Stimulated activated CD4-positive, alpha-beta T cell treated with anti-CD3 and anti-CD28 coated beads, Interleukin-15, amount 100 ng/mL, for 24 hours (primary cell): ENCODE results near the gene CIART.
"Not testable (repeated sequence)": the region's sequence is repeated elsewhere in the genome, so short reads cannot be mapped to it uniquely, and the experiment has no call there.

ENCODE experiments used
- DNase-seq: peaks from one replicate; pipeline ENCODE4 v3.0.0-alpha.2; 2020

Gene CIART

DNA sequence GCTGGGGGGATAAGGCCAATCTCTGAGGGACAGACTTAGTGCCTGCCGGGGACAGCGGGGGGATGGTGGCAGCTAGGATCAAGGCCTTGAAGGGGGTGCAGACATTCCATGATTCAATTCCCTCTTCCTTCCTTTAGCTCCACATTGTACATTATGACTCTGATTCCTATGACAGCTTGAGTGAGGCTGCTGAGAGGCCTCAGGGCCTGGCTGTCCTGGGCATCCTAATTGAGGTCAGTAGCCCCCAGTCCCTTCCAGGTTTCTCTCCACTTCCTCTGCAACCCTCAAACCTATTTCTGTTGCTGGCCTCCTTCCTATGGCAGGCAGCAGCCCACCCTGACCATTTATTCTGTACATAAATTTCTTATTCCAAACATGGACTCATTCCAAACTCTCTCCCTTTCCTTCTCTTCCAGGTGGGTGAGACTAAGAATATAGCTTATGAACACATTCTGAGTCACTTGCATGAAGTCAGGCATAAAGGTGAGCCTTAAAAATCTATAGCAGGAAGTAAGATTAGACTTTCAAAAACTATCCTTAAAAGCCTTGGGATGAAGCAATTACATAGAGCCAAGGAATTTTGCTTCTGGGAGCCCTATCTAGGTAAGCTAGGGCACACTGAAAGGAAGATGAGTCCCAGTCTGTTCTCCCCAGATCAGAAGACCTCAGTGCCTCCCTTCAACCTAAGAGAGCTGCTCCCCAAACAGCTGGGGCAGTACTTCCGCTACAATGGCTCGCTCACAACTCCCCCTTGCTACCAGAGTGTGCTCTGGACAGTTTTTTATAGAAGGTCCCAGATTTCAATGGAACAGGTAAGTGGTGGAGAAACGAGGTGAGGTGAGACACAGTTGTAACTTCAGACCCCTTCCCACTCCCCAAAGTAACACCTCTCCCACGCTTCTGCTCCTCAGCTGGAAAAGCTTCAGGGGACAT, 19.7 kb upstream of the CIART start:
- DNase-seq: no peak

- no peak for DNase-seq
Observed at GRCh38 chr1:150263549-150263948, 18.8 kb upstream of the CIART start.

GRCh38 chr1:150267896-150268295, 14.5 kb upstream of the CIART start:
- DNase-seq: no peak

DNA sequence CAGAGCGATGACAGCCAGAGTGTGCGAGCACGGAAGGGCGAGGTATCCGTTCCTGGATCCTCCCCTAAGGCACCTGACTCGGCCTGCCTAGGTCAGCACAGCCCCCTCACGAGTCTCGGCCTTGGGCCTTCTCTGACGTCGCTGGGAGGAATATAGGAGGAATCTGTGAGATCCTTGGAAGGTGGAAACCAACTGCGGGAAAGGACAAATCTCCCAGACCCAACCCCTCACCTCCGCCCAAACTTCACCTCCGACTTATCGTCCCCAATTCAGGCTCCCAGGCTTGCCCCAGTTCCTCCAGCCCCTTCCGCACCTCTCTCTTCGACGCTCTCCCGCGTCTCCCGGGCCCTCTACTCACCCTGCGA, 14.0 kb upstream of the CIART start:
- peak; percentile 45 for DNase-seq

DNA sequence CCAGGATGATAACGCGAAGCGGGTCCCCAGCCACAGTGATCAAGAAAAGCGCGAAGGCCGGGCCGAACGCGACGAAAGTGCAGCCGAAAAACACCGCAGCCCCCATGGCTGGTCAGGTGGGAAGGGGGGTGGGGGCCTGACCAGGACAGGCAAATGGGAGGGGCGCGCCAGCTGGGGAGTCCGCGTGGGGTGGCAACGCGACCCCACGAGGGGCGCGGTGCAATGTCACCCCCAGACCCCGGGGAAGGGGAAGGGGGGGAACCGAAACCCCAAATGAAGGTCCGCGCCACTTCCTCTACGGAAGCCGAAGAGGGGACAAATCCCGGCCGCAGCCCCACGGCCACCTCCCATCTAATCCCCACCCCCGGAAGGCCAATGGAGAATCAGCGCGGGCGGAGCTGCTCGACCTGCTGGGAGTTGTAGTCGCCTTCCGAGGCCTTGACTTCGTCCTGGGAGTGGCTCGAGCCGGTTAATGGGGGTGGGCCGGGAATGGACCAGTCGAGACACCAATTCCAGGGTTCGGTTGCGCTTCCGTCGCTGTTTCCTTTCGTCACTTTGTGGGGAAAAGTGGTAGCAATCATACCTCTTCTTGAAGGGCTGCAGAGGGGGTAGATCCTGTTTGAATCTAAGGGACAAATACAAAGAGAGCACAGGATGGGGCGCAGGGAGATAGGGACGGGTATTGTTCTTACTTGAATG, 13.5 kb upstream of the CIART start, which contains the start of gene APH1A:
Gene APH1A, minus strand, starts transcription at position 312 of the 699 bp plus-strand sequence. Its CDS starts 206 bp downstream, at position 106.
- peak; percentile 97 for DNase-seq

DNA sequence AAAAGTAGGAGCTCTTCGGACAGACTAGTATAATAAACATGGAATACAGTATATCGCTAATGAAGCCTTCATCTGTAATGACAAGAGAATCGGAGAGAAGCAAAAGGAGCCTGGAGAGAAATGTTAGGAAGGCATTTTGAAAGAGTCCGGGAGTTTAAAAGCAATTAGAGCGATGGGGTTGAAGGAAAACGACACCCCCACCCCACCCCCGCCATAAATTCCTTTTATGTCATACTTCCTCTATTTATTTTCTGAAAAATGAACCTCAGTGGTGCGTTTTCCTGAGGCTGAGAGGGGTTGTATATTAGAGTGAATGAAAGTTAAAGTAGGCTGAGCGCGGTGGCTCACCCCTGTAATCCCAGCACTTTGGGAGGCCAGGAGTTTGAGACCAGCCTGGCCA, 12.9 kb upstream of the CIART start:
- DNase-seq: no peak

DNA sequence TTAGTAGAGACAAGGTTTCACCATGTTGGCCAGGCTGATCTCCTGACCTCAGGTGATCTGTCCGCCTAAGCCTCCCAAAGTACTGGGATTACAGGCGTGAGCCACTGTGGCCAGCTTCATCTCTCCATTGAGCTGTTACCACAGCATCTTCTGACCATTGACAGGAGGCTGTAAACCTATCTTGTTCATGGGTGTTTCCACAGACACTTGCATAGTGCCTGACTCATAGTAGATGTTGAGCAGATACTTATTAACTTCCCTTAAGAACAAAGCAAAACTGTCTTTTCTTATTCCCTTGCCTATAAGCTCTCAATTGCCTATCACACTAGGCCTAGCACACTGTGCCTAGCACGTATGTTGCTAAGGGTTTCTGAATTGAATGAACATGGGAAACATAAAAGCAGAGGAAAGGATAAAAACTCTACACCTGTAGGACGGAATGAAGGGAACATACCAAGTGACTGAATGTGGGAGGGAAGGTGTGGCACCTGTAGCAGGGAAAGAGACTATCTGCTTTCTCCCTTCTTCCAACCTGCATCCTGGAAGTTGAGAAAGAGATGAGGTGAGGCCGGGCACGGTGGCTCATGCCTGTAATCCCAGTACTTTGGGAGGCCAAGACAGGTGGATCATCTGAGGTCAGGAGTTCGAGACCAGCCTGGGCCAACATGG, 10.9 kb upstream of the CIART start:
- no peak for DNase-seq

GRCh38 chr1:150273311-150273710, 9.0 kb upstream of the CIART start:
- DNase-seq: no peak

GRCh38 chr1:150280138-150280707, 2.1 kb upstream of the CIART start:
- no peak for DNase-seq

- peak; percentile 71 for DNase-seq
Observed at GRCh38 chr1:150281221-150281757, 1.1 kb upstream of the CIART start.

- peak; percentile 14 for DNase-seq
Observed at GRCh38 chr1:150282558-150282958, 204 bp downstream of the CIART start.

- DNase-seq: no peak
Observed at GRCh38 chr1:150283260-150283659, 906 bp downstream of the CIART start.

DNA sequence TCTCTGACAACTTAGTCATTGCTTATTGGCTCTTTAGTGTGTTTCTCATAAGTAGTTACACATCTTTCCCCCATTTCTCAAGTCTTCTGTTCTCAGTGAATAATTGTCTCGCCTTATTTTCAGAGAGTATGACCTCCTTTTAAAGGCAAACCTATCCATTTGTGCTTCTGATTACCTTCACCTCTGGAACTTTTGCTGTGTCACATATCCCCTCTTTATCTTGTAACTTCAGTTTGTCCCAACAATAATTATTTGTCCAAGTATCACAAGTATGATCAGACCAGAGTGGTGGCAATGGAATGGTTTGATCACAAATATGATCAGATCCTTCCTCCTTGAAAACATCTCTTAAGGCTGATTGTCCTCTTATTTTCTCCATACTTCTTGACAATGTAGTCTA, 6.0 kb downstream of the CIART start:
- no peak for DNase-seq

GRCh38 chr1:150288822-150289221, 6.5 kb downstream of the CIART start:
- DNase-seq: no peak

- peak; percentile 92 for DNase-seq
Observed at GRCh38 chr1:150293433-150294253, 11.3 kb downstream of the CIART start, which contains the start of gene MRPS21. Gene MRPS21, plus strand, starts transcription at chr1:150293861. Its CDS starts 506 bp downstream, at chr1:150294367.

DNA sequence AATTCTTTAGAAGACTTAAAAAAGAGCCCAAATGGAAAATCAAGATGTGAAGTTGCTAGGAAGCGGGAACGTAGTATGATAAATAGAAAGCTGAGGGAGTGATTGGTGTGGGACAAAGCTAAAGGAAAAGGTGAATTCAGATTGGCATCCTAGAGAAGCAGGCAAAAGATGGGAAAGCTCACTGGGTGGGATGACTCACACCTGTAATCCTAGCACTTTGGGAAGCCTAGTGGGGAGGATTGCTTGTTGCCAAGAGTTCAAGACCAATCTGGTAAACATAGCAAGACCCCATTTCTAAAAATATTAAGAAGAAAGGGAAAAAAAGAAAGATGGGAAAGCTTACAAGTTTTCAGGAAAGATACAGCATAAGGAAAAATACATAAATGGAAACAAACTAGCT, 13.1 kb downstream of the CIART start:
- DNase-seq: no peak

GRCh38 chr1:150299716-150300115, 17.4 kb downstream of the CIART start:
- DNase-seq: no peak

DNA sequence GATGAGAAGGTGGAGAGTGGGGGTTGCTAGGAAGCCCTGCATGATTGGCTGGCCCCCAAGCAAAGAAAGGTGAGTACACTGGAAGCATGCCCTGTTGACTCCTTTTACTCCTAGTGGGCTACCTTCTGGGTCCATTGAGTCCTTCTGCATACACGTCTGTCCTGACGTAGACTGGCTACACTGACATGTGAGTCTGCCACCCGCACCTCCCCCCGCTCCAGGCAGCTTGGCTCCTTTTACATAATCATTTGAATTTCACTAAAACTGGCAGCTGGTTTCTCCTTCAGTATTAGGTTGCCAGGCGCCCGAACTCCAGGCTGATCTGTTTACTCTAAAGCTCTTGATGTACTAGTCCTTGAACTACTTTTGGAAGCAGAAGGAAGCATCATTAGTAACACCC, 20.0 kb downstream of the CIART start:
- DNase-seq: no peak

DNA sequence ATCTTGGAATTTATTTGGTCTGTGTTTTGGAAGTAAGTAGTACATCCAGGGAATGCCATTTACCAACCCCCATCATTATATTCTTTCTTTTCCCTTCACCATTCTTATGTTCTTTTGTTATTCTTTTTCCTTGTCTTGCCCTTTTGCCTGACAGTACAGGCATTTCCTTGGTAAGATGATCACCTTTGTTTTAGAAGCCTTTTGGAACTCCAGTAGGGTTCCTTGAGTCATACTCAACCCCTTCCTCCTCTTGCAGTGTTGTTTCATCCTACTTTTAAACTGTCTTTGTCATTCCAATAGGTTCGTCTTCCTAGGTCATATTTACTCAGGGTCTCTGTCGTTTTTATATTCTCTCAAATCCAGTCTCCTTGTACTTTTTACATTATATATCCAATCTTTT, 20.5 kb downstream of the CIART start:
- no peak for DNase-seq

DNA sequence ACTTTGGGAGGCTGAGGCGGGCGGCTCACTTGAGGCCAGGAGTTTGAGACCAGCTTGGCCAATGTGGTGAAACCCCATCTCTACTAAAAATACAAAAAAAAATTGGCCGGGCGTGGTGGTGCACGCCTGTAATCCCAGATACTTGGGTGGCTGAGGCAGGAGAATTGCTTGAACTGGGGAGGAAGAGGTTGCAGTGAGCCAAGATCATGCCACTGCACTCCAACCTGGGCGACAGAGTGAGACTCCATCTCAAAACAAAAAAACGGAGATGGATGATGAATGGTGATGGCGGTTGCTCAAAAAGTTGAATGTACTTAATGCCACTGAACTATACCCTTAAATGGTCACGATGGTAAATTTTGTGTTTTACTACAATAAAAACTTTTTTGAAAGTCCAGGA, 26.2 kb downstream of the CIART start:
- DNase-seq: not testable (repeated sequence)

GRCh38 chr1:150309758-150310508, 27.6 kb downstream of the CIART start:
- DNase-seq: no peak
